ENCODE results near the gene DARS2.
"Not testable (repeated sequence)": the region's sequence is repeated elsewhere in the genome, so short reads cannot be mapped to it uniquely, and the experiment has no call there.

DARS2 gene

GRCh38 chr1:173802961-173803360, 21.5 kb upstream of the DARS2 start:
- no peak for TF ChIP-seq CTCF (IDR thresholded peaks at IDR 0.05; ENCODE audit: control extremely low read depth, extremely low read depth, low read depth, missing control alignments)
- CTCF ChIA-PET: no interaction called here
- POLR2A ChIA-PET: no interaction called here
- DNase-seq (ENCODE audit: extremely low spot score): no peak

GRCh38 chr1:173813654-173814053, 10.8 kb upstream of the DARS2 start:
- POLR2A ChIA-PET; DNase-seq (ENCODE audit: extremely low spot score); CTCF ChIA-PET: not testable (repeated sequence)

- CTCF ChIA-PET: interaction anchor here (0.8 to 2.9 kb wide), 4 partner anchors 36 to 1076 kb away, joined by 3 to 19 read pairs (median 3); no protein-coding TSS in a partner anchor
- POLR2A ChIA-PET: no interaction called here
Measured at GRCh38 chr1:173818459-173818858, 6.0 kb upstream of the DARS2 start.

GRCh38 chr1:173821680-173822079, 2.8 kb upstream of the DARS2 start:
- POLR2A ChIA-PET: no interaction called here
- no peak for DNase-seq (ENCODE audit: extremely low spot score)
- CTCF ChIA-PET: no interaction called here
- no peak for TF ChIP-seq CTCF (IDR thresholded peaks at IDR 0.05; ENCODE audit: control extremely low read depth, extremely low read depth, low read depth, missing control alignments)

More at GRCh38 chr1:173818459-173818858, 6.0 kb upstream of the DARS2 start:
- DNase-seq (ENCODE audit: extremely low spot score): no peak
- no peak for TF ChIP-seq CTCF (IDR thresholded peaks at IDR 0.05; ENCODE audit: control extremely low read depth, extremely low read depth, low read depth, missing control alignments)

GRCh38 chr1:173823781-173824314, 625 bp upstream of the DARS2 start:
- no peak for DNase-seq (ENCODE audit: extremely low spot score)
- ChIA-PET POLR2A (interaction anchor here (1.0 to 1.4 kb wide), 2 partner anchors 40 to 44 kb away, joined by 4 read pairs; partner anchors contain the start of gene GAS5), CTCF (interaction anchor here (0.9 to 4.0 kb wide), 3 partner anchors 394 to 1079 kb away, joined by 3 to 25 read pairs (median 3); no protein-coding TSS in a partner anchor)
- no peak for TF ChIP-seq CTCF (IDR thresholded peaks at IDR 0.05; ENCODE audit: control extremely low read depth, extremely low read depth, low read depth, missing control alignments)

GRCh38 chr1:173827611-173828010, 3.1 kb downstream of the DARS2 start:
- CTCF ChIA-PET: interaction anchor here (1.5 kb wide), 1 partner anchor 397 kb away, joined by 7 read pairs; no protein-coding TSS in a partner anchor
- DNase-seq (ENCODE audit: extremely low spot score): no peak
- POLR2A ChIA-PET: interaction anchor here (0.6 kb wide), 1 partner anchor 17 kb away, joined by 5 read pairs; no protein-coding TSS in a partner anchor
- no peak for TF ChIP-seq CTCF (IDR thresholded peaks at IDR 0.05; ENCODE audit: control extremely low read depth, extremely low read depth, low read depth, missing control alignments)

- ChIA-PET POLR2A (no interaction called here), CTCF (no interaction called here)
- DNase-seq (ENCODE audit: extremely low spot score): no peak
- no peak for TF ChIP-seq CTCF (IDR thresholded peaks at IDR 0.05; ENCODE audit: control extremely low read depth, extremely low read depth, low read depth, missing control alignments)
Measured at GRCh38 chr1:173832748-173833147, 8.3 kb downstream of the DARS2 start.

All from GM10248 (cell line).